Spleen (tissue), 11 donors: ENCODE results near the gene ZNF487. TPM values are rescaled to one million over a fixed set of nuclear protein-coding genes. Genes with fewer than 3 reads are reported as not detected.

Source experiments
- DNase-seq: peaks from one replicate; pipeline ENCODE4 v3.0.0-alpha.2; 2020
- H3K27ac ChIP-seq, 8 donors: fragments of 200-600 bp; sonication (generic) in 7 of 8; 1 replicate in 4 of 8; 2 replicates in 4 of 8; pipeline versions ENCODE4 v1.5.0 to v1.8.0; 2016 to 2021; ENCODE audit warnings: inconsistent platforms in 4 of 8, mild to moderate bottlenecking in 4 of 8, moderate library complexity in 1 of 8
- H3K27me3 ChIP-seq, 7 donors: fragments of 200-600 bp; sonication (generic) in 6 of 7; replicated peaks in 1 of 7; 1 replicate in 4 of 7; 2 replicates in 3 of 7; pipeline versions ENCODE4 v1.5.0 to v1.8.0; 2016 to 2021; ENCODE audit warnings: inconsistent platforms in 3 of 7, mild to moderate bottlenecking in 1 of 7
- H3K36me3 ChIP-seq, 6 donors: fragments of 200-600 bp; sonication (generic) in 5 of 6; 1 replicate in 4 of 6; 2 replicates in 2 of 6; pipeline versions ENCODE4 v1.5.0 to v1.8.0; 2016 to 2021; ENCODE audit warnings: inconsistent platforms in 2 of 6
- H3K4me1 ChIP-seq, 6 donors: fragments of 200-600 bp; sonication (generic) in 5 of 6; 1 replicate in 3 of 6; 2 replicates in 3 of 6; pipeline versions ENCODE4 v1.5.0 to v1.8.0; 2016 to 2021; ENCODE audit warnings: inconsistent platforms in 3 of 6
- H3K4me3 ChIP-seq, 8 donors: fragments of 200-600 bp; sonication (generic) in 7 of 8; 1 replicate in 4 of 8; 2 replicates in 4 of 8; pipeline versions ENCODE4 v1.5.0 to v1.8.0; 2016 to 2021; ENCODE audit warnings: inconsistent platforms in 4 of 8, mild to moderate bottlenecking in 4 of 8, moderate library complexity in 2 of 8
- H3K9me3 ChIP-seq, 8 donors: fragments of 200-600 bp; sonication (generic) in 7 of 8; 1 replicate in 4 of 8; 2 replicates in 4 of 8; pipeline versions ENCODE4 v1.5.0 to v1.8.0; 2016 to 2021; ENCODE audit warnings: inconsistent platforms in 4 of 8
- POLR2A ChIP-seq, 3 donors: fragments of 450-650 bp; IDR thresholded peaks; one replicate each; pipeline ENCODE4 v1.5.1; 2017; ENCODE audit warnings: antibody characterized with exemption in 3 of 3, mild to moderate bottlenecking in 1 of 3
- POLR2AphosphoS5 ChIP-seq, 3 donors: sonication (generic); formaldehyde crosslinking; IDR thresholded peaks; one replicate each; pipeline ENCODE4 v1.5.1; 2017; ENCODE audit warnings: antibody characterized with exemption in 3 of 3
- WGBS, 5 donors: extraction: QIAGEN DNeasy Blood & Tissue Kit in 3 of 5; methylation state at CpG; one replicate each; pipeline versions ENCODE4 v1.1.5 to v1.1.7; 2013 to 2018; 5-methylcytosine and 5-hydroxymethylcytosine counted together
- intact Hi-C: fragments of 100-400 bp; cut with DNase I; formaldehyde crosslinking; loops from one replicate; pipeline ENCODE4 v1.15.0; 2023; ENCODE audit warnings: low total_unique reads
- polyA plus RNA-seq, 3 donors: library from polyadenylated mRNA; stranded (reverse); fragments of 200-250 nt; gene quantifications; one replicate each; pipeline ENCODE4 v1.2.1, GENCODE V29; 2013
- total RNA-seq, 7 donors: library from RNA; depleted of rRNA in 3 of 7; stranded (reverse); fragments of >200 nt in 3 of 7; fragmentation: NEBNext Ultra II Directional in 4 of 7; extraction: Animal tissue kit (Norgen Biotek cat#: 25700) in 4 of 7; gene quantifications; one replicate each; pipeline versions ENCODE4 v1.1.0 to v1.2.1, GENCODE V29; 2016 to 2021
- TF ChIP-seq, protein P1 (sequence below), 11 experiments: fragments of 200-600 bp in 7 of 11; fragments of 450-650 bp in 4 of 11; sonication (generic) in 4 of 11; IDR thresholded peaks in 8 of 11; conservative IDR thresholded peaks in 3 of 11; 1 replicate in 7 of 11; 2 replicates in 4 of 11; pipeline versions ENCODE4 v1.4.0 to v1.8.0; 2016 to 2021; ENCODE audit warnings: antibody characterized with exemption in 11 of 11, inconsistent platforms in 4 of 11, mild to moderate bottlenecking in 1 of 11
- donor health status: healthy with polysubstance abuse.
- donor health status: DM: no; HTN: no; CAD: no; lungs with moderate emphysema.
- donor health status: DM: no; HTN: no; CAD: no.
- donor health status: Bipolar disorder and iron deficiency.
- donor health status: healthy.
- donor health status: DM: no; HTN: no; CAD: no.
- donor health status: DM: yes; HTN: yes; CAD: no.

ZNF487 gene
- total and polyA plus RNA-seq, 10 donors: 4.9 to 12.1 (median 7.4) TPM

DNA sequence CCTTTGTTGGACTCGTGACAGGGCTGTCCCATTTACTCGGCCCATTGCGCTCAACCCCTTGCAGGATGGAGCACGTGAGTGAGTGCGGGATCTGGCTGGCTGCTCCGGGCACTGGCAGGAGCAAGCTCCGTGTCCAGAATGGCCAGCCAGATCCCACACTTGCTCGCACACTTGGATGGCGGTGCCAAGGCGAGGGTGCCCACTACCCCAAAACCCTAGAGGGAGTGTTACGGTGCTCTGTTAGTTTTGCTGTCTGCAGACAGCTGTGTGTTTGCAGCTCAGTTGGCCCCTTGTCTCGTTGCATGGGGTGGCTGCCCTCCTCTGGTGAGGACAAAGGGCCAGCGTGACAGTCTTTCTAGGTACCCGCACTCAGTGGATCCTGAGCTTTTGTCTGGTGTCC lies 34.2 kb downstream of the ZNF487 start:
- DNase-seq: no peak
- H3K9me3 ChIP-seq: peaks cover 0 to 9% (median 0%) of the 10 kb centered on the region in 8 donors
- intact Hi-C loops: no loop called here
- 90 to 95% (median 93%) methylated on average over 14 of the region's 14 CpGs for WGBS, 5 donors
- no peak overlapping the region for H3K4me3 ChIP-seq
- peaks cover 0 to 10% (median under 1%) of the 10 kb centered on the region in 6 donors for H3K36me3 ChIP-seq
- H3K4me1 ChIP-seq: no peaks in the 10 kb centered on the region
- H3K27ac ChIP-seq: no peak overlapping the region
- TF ChIP-seq POLR2AphosphoS5 (IDR thresholded peaks at IDR 0.05) (no peak), POLR2A (IDR thresholded peaks at IDR 0.05) (no peak)
- TF ChIP-seq, protein P1, sequence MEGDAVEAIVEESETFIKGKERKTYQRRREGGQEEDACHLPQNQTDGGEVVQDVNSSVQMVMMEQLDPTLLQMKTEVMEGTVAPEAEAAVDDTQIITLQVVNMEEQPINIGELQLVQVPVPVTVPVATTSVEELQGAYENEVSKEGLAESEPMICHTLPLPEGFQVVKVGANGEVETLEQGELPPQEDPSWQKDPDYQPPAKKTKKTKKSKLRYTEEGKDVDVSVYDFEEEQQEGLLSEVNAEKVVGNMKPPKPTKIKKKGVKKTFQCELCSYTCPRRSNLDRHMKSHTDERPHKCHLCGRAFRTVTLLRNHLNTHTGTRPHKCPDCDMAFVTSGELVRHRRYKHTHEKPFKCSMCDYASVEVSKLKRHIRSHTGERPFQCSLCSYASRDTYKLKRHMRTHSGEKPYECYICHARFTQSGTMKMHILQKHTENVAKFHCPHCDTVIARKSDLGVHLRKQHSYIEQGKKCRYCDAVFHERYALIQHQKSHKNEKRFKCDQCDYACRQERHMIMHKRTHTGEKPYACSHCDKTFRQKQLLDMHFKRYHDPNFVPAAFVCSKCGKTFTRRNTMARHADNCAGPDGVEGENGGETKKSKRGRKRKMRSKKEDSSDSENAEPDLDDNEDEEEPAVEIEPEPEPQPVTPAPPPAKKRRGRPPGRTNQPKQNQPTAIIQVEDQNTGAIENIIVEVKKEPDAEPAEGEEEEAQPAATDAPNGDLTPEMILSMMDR (IDR thresholded peaks at IDR 0.05 in 8 of 11, conservative IDR thresholded peaks at IDR 0.05 in 3 of 11): no peak
- no peaks in the 10 kb centered on the region for H3K27me3 ChIP-seq

DNA sequence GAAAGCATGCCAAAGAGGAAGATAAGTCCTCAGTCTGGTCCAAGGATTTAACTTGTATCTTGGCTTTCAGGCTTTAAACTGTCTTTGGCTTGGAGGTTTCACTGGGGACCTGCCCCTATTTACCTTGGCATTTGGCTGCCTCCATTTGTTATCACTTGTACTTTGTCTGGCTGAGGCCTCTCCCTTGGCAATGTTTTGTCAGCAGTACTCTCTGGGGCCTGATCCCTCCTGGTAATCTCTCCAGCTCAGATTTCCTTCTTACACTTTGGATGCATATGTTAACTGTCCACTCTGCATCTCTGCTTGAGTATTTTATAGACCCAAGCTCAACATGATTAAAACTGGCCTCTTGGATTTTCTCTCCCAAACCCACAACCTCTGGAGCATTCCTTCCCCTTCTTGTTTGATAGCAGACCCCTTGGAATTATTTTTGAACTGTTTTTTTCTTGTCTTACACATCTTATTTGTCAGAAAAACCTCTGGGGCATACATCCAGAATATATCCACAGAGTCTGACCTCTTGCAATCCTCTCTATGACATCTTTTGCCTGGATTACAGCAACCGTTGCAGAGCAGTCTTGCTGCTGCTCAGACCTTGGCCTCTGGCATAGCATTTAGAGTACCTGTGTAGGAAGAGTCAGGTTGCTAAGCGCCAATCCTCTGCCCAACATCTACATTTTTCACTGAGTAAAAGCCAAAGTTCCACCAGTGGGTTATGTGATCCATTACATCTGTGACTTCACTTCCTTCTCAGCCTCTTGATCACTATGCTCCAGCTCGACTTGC lies 35.2 kb downstream of the ZNF487 start:
- no peak for DNase-seq
- Histone ChIP-seq H3K9me3 (peaks cover 0 to 12% (median 0%) of the 10 kb centered on the region in 8 donors), H3K27me3 (no peaks in the 10 kb centered on the region), H3K36me3 (peaks cover 0 to 18% (median 2%) of the 10 kb centered on the region in 6 donors), H3K4me1 (no peaks in the 10 kb centered on the region), H3K4me3 (no peak overlapping the region), H3K27ac (no peak overlapping the region)
- WGBS, 5 donors: 74 to 94% (median 84%) methylated on average over 3 of the region's 3 CpGs
- TF ChIP-seq, protein P1 (IDR thresholded peaks at IDR 0.05 in 8 of 11, conservative IDR thresholded peaks at IDR 0.05 in 3 of 11): no peak
- TF ChIP-seq POLR2AphosphoS5 (IDR thresholded peaks at IDR 0.05) (no peak), POLR2A (IDR thresholded peaks at IDR 0.05) (no peak)
- intact Hi-C loops: no loop called here

DNA sequence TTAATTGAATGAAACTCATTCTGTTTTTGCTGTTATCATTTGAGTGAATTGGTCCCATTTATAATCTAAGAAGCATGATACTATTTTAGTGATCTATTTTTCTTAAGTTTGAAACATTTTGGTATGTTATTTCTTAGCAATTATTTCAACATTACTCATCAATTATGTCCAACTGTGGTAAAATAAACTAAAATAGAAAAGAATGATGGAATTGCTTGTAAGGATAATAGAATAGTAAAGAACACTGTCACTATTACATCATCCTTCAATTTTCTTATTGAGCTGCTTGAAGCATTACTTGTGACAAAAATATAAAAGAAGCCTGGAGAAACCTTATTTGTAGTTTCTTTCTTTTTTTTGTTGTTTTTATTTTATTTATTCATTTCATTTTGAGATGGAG lies 42.4 kb downstream of the ZNF487 start:
- DNase-seq: no peak
- TF ChIP-seq, protein P1 (IDR thresholded peaks at IDR 0.05 in 8 of 11, conservative IDR thresholded peaks at IDR 0.05 in 3 of 11): no peak
- TF ChIP-seq POLR2A (IDR thresholded peaks at IDR 0.05): no peak
- no peak for TF ChIP-seq POLR2AphosphoS5 (IDR thresholded peaks at IDR 0.05)
- H3K9me3 ChIP-seq: peaks cover 6 to 73% (median 50%) of the 10 kb centered on the region in 8 donors
- intact Hi-C loops: no loop called here
- H3K4me3 ChIP-seq: no peak overlapping the region
- H3K27ac ChIP-seq: no peak overlapping the region
- H3K36me3 ChIP-seq: peaks cover 0 to 59% (median 23%) of the 10 kb centered on the region in 6 donors
- no peaks in the 10 kb centered on the region for H3K4me1 ChIP-seq
- H3K27me3 ChIP-seq: no peaks in the 10 kb centered on the region

DNA sequence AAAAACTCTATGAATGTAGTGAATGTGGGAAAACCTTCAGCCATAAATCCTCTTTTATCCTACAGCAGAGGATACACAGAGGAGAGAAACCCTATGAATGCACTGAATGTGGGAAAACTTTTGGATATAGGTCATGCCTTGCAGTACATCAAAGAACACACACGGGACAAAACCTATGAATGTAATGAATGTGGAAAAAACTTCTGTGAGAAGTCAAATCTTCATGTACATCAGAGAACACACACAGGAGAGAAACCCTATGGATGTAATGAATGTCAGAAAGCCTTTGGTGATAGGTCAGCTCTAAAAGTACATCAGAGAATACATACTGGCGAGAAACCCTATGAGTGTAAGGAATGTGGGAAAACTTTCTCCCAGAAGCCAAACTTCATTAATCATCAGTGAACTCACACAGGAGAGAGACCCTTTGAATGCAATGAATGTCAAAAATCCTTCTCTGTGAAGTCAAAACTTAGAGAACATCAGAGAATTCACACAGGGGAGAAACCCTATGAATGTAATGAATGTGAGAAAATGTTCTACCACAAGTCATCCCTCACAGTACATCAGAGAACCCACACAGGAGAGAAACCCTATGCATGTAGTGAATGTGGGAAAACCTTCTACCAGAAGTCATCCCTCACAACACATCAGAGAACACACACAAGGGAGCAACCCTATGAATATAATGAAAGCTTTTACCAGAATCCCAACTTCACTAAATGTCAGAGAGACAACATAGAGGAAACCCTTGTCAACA lies 45.6 kb downstream of the ZNF487 start:
- H3K4me1 ChIP-seq: no peaks in the 10 kb centered on the region
- no peak overlapping the region for H3K4me3 ChIP-seq
- WGBS, 5 donors: 90 to 97% (median 96%) methylated on average over 2 of the region's 2 CpGs
- TF ChIP-seq POLR2A (IDR thresholded peaks at IDR 0.05) (no peak), POLR2AphosphoS5 (IDR thresholded peaks at IDR 0.05) (no peak)
- TF ChIP-seq, protein P1 (IDR thresholded peaks at IDR 0.05 in 8 of 11, conservative IDR thresholded peaks at IDR 0.05 in 3 of 11): no peak
- H3K27me3 ChIP-seq: no peaks in the 10 kb centered on the region
- intact Hi-C loops: no loop called here
- H3K36me3 ChIP-seq: peaks cover 0 to 49% (median 20%) of the 10 kb centered on the region in 6 donors
- peaks cover 10 to 98% (median 82%) of the 10 kb centered on the region in 8 donors for H3K9me3 ChIP-seq
- DNase-seq: no peak
- H3K27ac ChIP-seq: no peak overlapping the region
